SK-N-MC (cell line): ENCODE results near the gene USP3.

Experiments used
- EZH2 ChIP-seq: fragments of 200-600 bp; sonication (generic); IDR thresholded peaks from one replicate; pipeline ENCODE4 v1.6.1; 2017; ENCODE audit warnings: antibody characterized with exemption
- POLR2AphosphoS5 ChIP-seq: IDR thresholded peaks from 2 replicates; pipeline ENCODE4 v1.6.1; 2012; ENCODE audit warnings: mild to moderate bottlenecking, low read depth, low read length, borderline replicate concordance

- TF ChIP-seq POLR2AphosphoS5 (no peak), EZH2 (no peak)
Observed at GRCh38 chr15:63473999-63474809, 30.2 kb upstream of the USP3 start.
